Gastrocnemius medialis (tissue), 4 donors: ENCODE data around the gene DNAJC15.

ENCODE experiments used
- CTCF ChIP-seq, 5 experiments: fragments of 450-650 bp in 3 of 5; fragments of 200-600 bp in 2 of 5; sonication (generic) in 2 of 5; IDR thresholded peaks in 4 of 5; conservative IDR thresholded peaks in 1 of 5; 1 replicate in 4 of 5; 2 replicates in 1 of 5; pipeline ENCODE4 v1.5.1; 2016 to 2019; ENCODE audit warnings: antibody characterized with exemption in 5 of 5, mild to moderate bottlenecking in 3 of 5, moderate library complexity in 3 of 5
- POLR2A ChIP-seq, 2 donors: fragments of 450-650 bp; IDR thresholded peaks; one replicate each; pipeline ENCODE4 v1.6.1; 2017; ENCODE audit warnings: antibody characterized with exemption in 2 of 2, mild to moderate bottlenecking in 2 of 2, moderate library complexity in 2 of 2

GRCh38 chr13:43113603-43114002 is 90.2 kb downstream of the DNAJC15 start:
- TF ChIP-seq CTCF (IDR thresholded peaks at IDR 0.05 in 4 of 5, conservative IDR thresholded peaks at IDR 0.05 in 1 of 5) (no peak), POLR2A (IDR thresholded peaks at IDR 0.05) (no peak)
